ENCODE measurements around the gene PLD4. TPM values are rescaled to one million over a fixed set of nuclear protein-coding genes. Genes with fewer than 3 reads are reported as not detected.
A peak's percentile ranks its signal among the peaks of the same experiment; 100 is the strongest.

The PLD4 gene
- total and polyA plus RNA-seq, 7 donors, result 0.04 to 0.25 TPM; not detected in 5

- 85 to 91% (median 87%) methylated on average over 37 of the region's 37 CpGs for WGBS, 3 donors
- H3K4me3 ChIP-seq, result no peak overlapping the region
- H3K4me1 ChIP-seq, result no peaks in the 10 kb centered on the region
- intact Hi-C loops (cut with DNase I), result no loop called here
- no peak overlapping the region for H3K27ac ChIP-seq
- DNase-seq (peak; percentile 14 to 48), ATAC-seq (peak in 1 of 4 donors; percentile 10)
- TF ChIP-seq, protein P1, sequence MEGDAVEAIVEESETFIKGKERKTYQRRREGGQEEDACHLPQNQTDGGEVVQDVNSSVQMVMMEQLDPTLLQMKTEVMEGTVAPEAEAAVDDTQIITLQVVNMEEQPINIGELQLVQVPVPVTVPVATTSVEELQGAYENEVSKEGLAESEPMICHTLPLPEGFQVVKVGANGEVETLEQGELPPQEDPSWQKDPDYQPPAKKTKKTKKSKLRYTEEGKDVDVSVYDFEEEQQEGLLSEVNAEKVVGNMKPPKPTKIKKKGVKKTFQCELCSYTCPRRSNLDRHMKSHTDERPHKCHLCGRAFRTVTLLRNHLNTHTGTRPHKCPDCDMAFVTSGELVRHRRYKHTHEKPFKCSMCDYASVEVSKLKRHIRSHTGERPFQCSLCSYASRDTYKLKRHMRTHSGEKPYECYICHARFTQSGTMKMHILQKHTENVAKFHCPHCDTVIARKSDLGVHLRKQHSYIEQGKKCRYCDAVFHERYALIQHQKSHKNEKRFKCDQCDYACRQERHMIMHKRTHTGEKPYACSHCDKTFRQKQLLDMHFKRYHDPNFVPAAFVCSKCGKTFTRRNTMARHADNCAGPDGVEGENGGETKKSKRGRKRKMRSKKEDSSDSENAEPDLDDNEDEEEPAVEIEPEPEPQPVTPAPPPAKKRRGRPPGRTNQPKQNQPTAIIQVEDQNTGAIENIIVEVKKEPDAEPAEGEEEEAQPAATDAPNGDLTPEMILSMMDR (IDR thresholded peaks at IDR 0.05), result no peak
- peaks cover 0 to 8% of the 10 kb centered on the region in 2 donors for H3K36me3 ChIP-seq (ENCODE audit: insufficient read depth in 1 of 2, low read depth in 1 of 2)
- no peaks in the 10 kb centered on the region for H3K9me3 ChIP-seq
- no peaks in the 10 kb centered on the region for H3K27me3 ChIP-seq (ENCODE audit: insufficient read depth in 3 of 3, low read length in 2 of 3)
Observed at GRCh38 chr14:104897330-104898194, 27.1 kb upstream of the PLD4 start.

- 94 to 96% (median 94%) methylated on average over 7 of the region's 7 CpGs for WGBS, 3 donors
- H3K4me3 ChIP-seq, result no peak overlapping the region
- H3K36me3 ChIP-seq (ENCODE audit: insufficient read depth in 1 of 2, low read depth in 1 of 2), result peaks cover 0 to 8% of the 10 kb centered on the region in 2 donors
- H3K4me1 ChIP-seq, result no peaks in the 10 kb centered on the region
- intact Hi-C loops (cut with DNase I), result no loop called here
- H3K9me3 ChIP-seq, result no peaks in the 10 kb centered on the region
- H3K27ac ChIP-seq, result no peak overlapping the region
- TF ChIP-seq, protein P1 (IDR thresholded peaks at IDR 0.05), result no peak
- no peak for ATAC-seq
- no peaks in the 10 kb centered on the region for H3K27me3 ChIP-seq (ENCODE audit: insufficient read depth in 3 of 3, low read length in 2 of 3)
- DNase-seq, result peak in 1 of 2 donors; percentile 38
Observed at GRCh38 chr14:104898195-104898558, 26.5 kb upstream of the PLD4 start.

DNA sequence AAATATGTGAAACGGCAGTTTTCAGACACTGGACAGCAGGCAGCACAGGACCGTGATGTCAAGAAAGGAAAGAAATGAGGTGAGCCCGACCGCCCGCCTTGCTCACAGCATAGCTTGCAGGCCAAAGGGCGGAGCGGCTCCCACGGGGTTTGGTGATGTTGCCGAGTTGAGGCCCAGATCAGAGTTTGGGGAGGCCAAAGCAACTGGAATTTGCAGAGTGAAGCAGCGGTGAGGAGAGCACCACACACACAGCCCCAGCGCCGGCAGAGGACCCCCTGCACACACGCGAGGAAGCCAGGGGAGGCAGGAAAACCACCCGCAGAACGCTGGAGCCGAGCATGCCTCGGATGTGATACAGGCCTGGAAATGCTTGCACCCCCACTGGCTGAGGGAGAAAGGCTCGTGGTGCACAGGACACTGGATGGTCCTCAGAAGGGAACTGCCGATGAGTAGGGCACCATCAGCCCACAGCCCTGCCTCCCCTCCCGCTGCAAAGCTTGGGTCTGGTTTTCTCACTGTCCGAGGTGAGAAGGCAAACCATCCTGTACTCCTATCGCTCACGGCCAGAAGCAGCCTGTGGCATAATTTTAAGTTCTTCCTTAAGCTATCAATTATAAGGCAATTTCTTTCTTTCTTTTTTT is 25.7 kb upstream of the PLD4 start:
- H3K36me3 ChIP-seq (ENCODE audit: insufficient read depth in 1 of 2, low read depth in 1 of 2), result peaks cover 0 to 4% of the 10 kb centered on the region in 2 donors
- H3K27ac ChIP-seq, result no peak overlapping the region
- TF ChIP-seq, protein P1 (IDR thresholded peaks at IDR 0.05), result no peak
- WGBS, 3 donors, result 64 to 70% (median 70%) methylated on average over 24 of the region's 24 CpGs
- DNase-seq, result peak; percentile 47 to 66
- H3K9me3 ChIP-seq, result no peaks in the 10 kb centered on the region
- no peak overlapping the region for H3K4me3 ChIP-seq
- peaks cover 0 to 1% (median 0%) of the 10 kb centered on the region in 3 donors for H3K27me3 ChIP-seq (ENCODE audit: insufficient read depth in 3 of 3, low read length in 2 of 3)
- H3K4me1 ChIP-seq, result no peaks in the 10 kb centered on the region
- no peak for ATAC-seq
- intact Hi-C loops (cut with DNase I), result no loop called here

DNA sequence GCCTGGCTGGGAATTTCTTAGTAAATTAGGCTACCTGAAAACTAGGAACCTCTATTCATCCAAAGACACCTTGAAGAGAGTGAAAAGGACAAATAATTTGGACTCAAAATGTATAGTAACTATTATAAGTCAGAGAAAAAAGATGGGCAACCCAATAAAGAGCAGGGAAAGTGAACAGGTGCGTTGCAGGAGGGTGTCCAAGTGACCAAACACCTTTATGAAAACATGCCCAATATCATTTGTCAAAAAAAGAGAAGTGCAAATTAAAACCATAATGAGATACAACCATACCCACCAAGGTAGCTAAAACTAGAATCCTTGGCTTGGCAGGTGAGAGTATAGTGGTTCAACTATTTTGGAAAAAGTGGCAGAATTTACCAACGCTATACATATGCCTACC is 24.9 kb upstream of the PLD4 start:
- Histone ChIP-seq H3K36me3 (ENCODE audit: insufficient read depth in 1 of 2, low read depth in 1 of 2) (no peaks in the 10 kb centered on the region), H3K4me3 (no peak overlapping the region), H3K9me3 (no peaks in the 10 kb centered on the region), H3K27ac (no peak overlapping the region), H3K4me1 (no peaks in the 10 kb centered on the region), H3K27me3 (ENCODE audit: insufficient read depth in 3 of 3, low read length in 2 of 3) (peaks cover 0 to 7% (median 0%) of the 10 kb centered on the region in 3 donors)
- intact Hi-C loops (cut with DNase I), result no loop called here
- TF ChIP-seq, protein P1 (IDR thresholded peaks at IDR 0.05), result no peak
- ATAC-seq (no peak), DNase-seq (no peak)
- 38 to 65% (median 47%) methylated on average over 2 of the region's 2 CpGs for WGBS, 3 donors

Measured in psoas muscle (tissue), 8 donors.